GM12865 (cell line): ENCODE results near the gene XRN2.

Experiments
- DNase-seq: peaks from one replicate; pipeline ENCODE4 v3.0.0; 2010; ENCODE audit warnings: low read depth
- H3K4me3 ChIP-seq: 2 replicates; pipeline ENCODE4 v1.5.1; 2011; ENCODE audit warnings: mild to moderate bottlenecking, low read depth, low read length, control low read depth
- CTCF ChIP-seq: IDR thresholded peaks from 2 replicates; pipeline ENCODE4 v1.5.1; 2011; ENCODE audit warnings: low read length, control low read depth, low read depth, inconsistent platforms; ENCODE audit not compliant: insufficient read depth; ENCODE audit errors: missing control alignments

Gene XRN2

DNA sequence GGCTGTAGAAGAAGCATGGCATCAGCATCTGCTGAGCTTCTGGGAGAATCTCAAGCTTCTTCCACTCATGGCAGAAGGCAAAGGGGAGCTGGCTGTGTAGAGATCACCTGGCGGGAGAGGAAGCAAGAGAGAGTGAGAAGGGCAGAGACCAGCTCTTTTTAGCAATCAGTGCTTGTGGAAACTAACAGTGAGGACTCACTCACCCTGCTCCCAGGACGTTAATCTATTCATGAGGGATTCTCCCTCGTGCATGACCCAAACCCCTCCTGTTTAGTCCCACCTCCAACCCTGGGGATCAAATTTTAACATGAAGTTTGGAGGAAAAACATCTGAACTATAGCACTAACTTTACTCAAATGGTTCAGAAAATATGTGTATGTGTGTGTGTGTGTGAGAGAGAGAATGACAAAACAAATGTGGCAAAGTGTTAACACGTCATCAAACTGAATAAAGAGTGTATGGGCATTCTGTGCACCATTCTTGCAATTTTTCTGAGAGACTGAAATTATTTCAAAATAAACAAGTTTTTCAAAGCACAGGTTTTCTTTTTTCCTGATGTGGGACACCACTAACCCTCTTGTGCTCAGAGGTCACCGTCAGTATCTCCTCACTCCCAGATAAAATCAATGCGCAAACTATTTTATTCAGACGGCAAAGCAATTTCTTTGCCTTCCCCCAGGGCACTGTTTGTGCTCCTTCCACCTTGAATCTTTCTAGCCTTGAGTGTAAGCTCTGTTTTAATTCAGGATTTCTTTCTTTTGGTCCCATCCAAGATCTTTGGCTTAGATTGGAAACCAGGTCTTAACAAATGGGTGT lies 23.2 kb upstream of the XRN2 start:
- no peak for DNase-seq
- no peak for TF ChIP-seq CTCF
- no peak overlapping the region for H3K4me3 ChIP-seq

DNA sequence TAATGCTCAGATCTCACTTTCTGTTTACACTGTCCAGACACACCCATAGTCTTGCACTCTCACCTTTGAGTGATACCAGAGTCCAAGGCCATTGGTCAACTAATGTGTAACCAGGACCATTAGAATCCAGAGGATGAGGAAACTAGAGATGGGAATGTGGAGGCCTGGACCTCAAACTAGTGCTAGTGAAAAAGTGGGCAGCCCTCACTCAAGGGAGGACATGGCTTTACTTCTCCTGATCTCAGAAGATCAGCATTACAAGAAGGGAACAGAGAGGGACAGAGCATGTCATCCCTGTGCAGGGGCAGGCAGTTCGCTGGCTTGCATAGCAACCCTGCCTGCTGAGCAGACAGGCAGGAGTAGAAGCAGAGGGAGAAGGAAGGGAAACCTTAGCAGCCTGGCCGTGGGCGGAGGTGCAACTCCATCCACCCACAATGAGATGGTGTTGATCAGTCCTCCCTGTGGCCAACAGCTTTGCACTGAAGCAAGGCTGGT lies 22.6 kb upstream of the XRN2 start:
- TF ChIP-seq CTCF: no peak
- DNase-seq: no peak
- no peak overlapping the region for H3K4me3 ChIP-seq

- H3K4me3 ChIP-seq: no peak overlapping the region
- TF ChIP-seq CTCF: no peak
- DNase-seq: no peak
Measured at GRCh38 chr20:21286775-21287174, 16.4 kb upstream of the XRN2 start.

- H3K4me3 ChIP-seq: no peak overlapping the region
- TF ChIP-seq CTCF: no peak
- DNase-seq: no peak
Measured at GRCh38 chr20:21288587-21289370, 14.4 kb upstream of the XRN2 start.

- no peak overlapping the region for H3K4me3 ChIP-seq
Measured at GRCh38 chr20:21289651-21290050, 13.5 kb upstream of the XRN2 start.

DNA sequence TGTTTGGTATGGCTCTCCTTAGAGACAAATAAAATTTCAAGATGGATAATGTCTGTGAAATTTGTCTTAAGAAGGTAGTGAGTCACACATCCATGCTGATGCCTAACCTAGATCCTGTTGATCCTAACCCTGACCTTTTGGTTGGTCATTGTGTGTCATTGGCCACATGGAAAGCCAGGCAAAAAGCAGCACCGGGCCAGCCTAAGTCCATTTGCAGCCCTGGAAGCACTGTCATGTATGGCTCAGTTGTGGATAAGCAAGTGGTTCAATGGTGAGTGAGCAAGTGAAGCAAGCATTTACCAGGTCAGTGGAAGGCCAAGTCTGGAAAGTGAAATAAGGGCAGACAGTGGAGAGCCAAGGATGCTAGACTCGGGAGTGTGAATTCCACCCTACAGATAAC lies 12.1 kb upstream of the XRN2 start:
- no peak for TF ChIP-seq CTCF
- DNase-seq: no peak
- H3K4me3 ChIP-seq: no peak overlapping the region

More at GRCh38 chr20:21289651-21290050, 13.5 kb upstream of the XRN2 start:
- no peak for DNase-seq
- TF ChIP-seq CTCF: no peak
